Stimulated activated CD8-positive, alpha-beta memory T cell treated with anti-CD3 and anti-CD28 coated beads, Interleukin-7, amount 100 ng/mL, for 1 hour (primary cell): ENCODE data around the gene RYK.

Experiments
- DNase-seq, 2 donors: peaks; one replicate each; pipeline ENCODE4 v3.0.0-alpha.2; 2020; ENCODE audit warnings: low read depth in 2 of 2

The RYK gene

DNA sequence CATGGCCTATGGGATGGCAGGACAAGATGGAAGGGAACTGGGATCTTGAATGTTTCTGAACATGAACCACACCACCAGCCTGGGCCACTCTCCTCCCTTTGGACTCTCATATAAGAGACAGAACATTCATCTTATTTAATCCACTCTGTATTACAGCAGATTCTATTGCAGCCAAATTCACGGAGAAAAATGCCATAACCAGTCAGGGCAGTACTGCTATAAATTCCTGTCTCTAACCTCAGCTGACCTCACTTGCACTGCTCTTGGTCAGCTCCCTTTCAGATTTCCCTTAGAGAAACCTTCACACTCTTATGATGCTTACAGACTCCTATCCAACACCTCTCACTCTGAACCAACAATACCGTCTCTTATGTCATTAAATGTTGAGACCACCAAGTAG, 101.4 kb downstream of the RYK start:
- DNase-seq, result no peak

DNA sequence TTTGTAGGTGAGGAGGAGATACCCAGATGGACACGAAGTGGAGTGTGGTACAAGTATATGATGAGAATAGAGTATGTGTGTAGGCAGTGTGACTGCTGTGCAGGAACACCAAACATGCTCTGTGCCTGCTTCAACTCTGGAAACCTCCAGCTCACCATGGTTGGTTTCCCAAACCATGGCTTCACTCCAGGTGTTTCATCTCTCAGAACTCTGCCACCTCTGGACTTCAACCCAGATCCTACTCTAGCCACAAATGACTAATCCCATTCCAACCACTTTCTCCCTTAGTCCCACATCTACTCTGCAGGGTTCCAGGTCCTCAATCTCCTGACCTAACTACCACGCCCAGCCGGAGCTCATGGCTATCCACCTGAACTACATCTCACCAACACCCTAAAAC, 102.1 kb downstream of the RYK start:
- DNase-seq, result no peak

DNA sequence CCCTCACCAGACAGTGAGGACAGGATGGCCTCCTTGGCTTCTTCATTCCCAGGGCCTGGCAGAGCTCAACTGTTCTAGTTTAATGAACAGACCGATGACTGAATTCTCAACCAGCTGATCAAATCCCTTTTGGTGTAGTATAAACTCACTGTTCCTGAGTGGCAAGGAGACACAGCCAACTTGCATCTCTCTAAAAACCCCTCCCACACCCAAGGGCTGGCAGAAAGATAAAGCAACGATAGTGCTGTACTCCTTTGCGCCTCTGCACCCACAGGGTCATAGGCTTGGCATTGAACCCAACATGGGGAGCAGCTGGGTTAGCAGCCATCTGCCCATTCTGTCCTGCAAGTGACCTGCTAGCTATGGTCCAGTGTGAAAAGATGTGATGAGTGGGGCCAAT, 103.2 kb downstream of the RYK start:
- no peak for DNase-seq

DNA sequence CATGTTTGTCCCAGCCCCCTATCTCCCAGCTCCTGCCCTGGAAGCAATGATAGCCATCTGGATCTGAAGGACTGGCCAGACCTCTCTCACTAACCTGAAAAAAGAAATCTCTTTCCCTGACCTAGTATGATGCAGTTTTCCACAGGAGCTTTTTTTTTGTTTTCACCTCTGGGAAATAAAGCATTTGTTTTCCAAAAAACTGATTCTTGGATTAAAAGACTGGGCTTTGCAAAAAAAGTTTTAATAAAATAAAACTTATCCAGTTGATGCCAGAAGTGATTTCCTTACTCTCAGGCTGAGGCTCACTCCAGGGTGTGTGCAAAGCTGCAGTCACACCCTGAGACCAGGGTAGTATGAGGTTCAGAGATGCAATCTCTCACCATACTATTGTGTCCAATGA, 104.0 kb downstream of the RYK start:
- DNase-seq, result no peak

DNA sequence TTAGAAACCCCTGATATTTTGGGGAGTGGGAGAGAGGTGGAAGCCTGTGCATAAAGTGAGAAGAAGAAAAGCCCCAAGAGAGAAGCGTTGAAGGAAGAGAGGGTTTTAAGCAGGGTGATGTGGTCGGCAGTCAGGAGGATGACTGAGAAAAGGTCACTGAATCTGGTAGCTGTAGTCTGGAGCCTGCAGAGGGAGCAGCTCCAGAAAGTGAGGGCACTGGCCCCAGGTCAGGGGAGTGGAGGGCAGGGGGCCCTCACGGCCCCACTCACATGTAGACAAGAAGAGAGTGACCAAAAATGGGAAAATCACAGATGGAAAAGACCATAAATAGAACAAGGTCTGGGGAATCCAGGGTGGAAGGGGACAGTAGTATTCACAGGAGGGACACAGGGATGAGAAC, 105.5 kb downstream of the RYK start:
- no peak for DNase-seq

DNA sequence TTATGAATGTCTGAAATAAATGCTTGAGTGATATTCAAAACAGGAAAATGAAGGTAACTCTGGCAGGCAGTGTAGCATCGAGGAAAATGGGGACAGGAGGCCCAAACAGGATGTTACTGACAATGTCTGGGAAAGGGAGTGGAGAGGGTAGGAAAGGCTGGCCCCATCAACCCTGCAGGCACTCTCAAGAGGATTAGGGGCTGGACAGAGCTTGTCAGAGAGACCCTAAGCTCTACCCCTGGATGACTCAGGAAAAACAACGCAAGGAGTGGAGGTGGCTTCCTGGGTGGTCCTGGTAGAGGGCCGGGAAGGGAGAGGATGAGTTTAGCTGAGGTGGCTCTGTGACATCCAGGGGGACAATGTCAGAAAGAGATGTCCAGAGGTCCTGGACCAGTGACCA, 106.0 kb downstream of the RYK start:
- no peak for DNase-seq

DNA sequence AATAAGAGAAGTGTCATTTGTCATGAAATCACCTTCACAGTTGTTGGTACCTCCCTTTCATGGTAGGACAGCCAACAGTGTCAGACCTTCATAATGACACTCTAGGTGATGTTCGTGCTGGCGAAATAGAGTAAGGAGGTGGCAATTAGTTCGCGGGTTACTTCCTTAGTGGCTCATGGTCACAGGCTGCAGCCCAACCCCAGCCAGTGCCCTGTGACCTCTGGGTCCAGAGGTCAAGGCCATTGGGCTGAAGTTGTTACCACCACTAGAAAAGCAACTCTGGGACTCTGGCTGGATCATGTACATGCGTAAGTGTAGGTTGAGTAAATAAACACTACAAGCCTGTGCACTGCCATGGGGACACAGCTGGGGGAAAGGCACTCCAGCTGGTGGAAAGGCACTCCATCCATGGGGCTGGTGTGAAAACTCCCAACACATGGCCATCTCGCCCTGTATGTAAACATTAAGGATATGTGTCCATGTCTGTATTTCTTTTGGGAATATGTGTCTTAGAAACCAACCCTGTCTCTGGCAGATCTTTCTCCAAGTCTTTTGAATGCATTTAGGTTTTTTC, 106.7 kb downstream of the RYK start:
- DNase-seq, result no peak

DNA sequence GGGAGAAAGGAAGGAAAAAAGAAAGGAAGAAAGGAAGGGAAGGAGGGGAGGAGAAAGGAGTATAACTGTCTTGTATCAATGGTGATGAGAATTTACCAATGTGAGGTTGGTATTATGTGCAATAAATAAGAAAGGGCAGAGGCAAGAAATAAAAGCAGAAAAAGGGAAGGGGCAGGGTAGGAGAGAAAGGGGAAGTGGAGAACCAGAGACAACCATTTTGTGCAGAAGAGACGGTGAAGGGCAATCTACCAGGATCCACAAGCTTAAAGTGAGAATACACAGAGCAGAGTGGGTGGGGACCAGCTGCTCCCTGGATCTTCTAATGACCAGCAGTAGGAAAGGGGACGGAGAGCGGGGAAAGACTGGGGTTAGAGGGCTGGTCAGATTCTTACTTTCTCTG, 114.1 kb downstream of the RYK start:
- DNase-seq, result no peak

DNA sequence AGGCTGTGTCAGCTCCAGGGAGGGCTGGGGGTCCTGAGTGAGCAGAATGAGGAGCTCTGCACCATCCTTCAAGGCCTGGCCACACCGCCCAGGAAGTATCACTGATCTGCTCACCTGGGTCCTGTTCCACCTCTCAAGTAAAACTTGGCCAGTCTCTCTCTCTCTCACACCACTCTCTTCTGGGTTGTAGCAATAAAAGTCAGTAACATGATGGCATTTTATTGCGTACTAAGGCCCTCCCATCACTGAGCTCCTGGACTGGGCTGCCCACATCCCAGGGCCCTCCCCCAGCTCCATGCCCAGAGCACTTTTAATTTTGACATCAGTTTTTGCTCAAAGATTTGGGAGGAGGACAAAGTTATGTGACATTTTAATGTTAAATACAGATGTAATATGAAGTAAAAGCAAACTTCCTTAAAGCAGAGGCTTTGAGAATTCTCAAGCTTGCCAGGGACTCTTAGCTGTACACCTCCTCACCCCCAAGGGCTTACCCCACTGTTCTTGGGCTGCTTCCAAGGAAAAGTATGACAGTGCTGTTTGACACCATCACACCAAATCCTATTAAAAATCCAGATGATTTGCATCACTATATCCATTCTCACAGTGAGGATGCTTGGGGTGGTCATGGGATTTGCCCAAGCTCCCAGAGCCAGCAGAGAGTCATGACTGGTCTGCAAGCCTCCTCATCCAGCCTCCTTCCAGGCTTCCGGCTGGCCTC, 115.8 kb downstream of the RYK start:
- DNase-seq, result no peak

DNA sequence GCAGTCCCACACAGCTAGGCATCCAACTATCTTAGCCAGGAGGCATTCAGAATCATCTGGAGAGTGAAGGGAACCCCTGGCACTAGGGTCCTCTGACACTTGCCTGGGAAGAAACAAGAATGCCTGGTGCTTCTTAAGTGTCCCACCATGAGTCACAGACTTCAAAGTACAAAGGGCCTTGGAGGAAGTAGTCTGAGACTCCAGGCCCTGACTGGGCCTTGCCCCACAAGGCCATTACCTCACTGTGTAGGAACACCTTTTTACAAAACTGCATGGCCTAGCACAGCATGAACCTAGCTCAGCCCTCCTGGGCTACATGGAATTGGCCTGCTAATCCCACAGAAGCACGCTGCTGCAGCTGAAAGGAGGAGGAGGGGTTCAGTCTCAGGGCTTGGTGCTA, 116.4 kb downstream of the RYK start:
- DNase-seq, result no peak

DNA sequence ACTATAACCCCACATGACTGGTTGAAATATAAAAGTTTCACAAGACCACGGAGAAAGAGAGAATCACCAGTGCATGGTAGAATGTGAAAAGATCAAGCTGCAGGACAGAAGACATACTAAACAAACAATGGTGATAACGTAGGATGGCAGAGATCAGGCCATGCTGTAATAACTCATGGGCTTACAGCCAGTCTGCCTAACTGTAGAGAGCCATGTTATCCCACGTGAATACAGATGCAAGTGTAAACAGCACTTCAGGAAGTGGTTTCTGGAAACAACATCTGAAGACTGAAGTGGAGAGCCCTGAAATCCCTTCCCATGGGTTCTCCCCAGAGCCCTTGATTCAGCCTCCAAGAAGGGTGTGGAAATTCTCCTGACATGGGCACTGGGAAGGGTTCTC, 117.7 kb downstream of the RYK start:
- DNase-seq, result no peak

DNA sequence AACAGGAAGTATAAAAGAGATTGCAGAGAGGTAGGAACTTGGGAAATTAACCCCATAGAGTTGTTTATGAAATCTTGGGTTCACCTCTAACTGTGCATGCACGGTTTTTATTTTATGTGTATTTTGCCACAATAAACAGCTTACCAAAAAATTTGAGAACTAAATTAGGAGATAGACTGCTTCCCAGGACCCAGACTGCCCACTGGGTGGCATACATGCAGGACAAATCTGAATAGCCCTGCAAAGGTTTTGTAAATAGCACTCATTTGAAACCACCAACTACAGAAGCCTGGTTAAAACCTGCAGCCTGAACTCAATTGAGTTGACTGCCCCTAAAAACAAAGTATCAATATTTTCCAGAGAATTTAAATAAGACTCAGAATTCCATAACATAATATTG, 124.5 kb downstream of the RYK start:
- DNase-seq, result no peak

DNA sequence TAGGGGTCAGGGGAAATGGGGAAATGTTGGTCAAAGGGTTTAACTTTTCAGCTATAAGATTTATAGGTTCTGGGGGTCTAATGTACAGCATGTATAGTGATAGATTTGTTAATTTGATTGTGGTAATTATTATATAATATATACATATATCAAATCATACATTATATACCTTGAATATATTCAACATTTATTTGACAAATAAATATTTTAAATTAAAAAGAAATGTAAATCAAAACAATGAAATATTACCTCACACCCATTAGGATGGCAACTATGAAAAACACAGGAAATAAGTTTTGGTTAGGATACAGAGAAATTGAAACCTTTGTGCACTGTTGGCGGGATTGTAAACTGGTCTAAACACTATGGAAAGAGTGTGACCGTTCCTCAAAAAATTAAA, 135.9 kb downstream of the RYK start:
- DNase-seq, result no peak

DNA sequence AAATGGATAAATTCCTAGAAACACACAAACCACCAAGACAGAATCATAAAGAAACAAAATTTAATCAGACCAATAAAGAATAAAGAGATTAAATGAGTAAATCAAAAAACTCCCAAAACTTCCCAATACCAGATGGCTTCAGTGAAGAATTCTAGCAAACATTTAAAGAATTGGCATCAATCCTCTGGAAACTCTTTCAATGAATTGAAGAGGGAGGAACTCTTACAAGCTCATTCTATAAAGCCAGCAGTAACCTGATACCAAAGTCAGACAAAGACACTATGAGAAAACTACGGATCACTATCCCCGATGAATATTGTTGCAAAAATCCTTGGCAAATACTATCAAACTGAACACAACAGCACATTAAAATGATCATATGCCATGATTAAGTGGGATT, 139.0 kb downstream of the RYK start:
- DNase-seq, result no peak

DNA sequence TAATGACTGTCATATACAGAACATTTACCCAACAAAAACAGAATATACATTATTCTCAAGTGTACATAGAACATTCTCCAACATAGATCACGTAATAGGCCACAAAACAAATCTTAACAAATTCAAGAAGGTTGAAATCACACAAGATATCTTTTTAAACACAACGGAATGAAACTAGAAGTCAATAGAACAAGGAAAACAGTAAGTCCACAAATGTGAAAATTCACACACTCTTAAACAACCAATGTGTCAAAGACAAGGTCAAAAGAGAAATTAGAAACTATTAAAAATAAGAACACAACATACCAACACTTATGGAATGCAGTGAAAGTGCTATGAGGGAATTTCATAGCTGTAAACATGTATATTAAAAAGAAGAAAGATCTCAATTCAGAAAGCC, 139.7 kb downstream of the RYK start:
- DNase-seq, result no peak
